ENCODE results near the gene DNAJC16. TPM values are rescaled to one million over a fixed set of nuclear protein-coding genes. Genes with fewer than 3 reads are reported as not detected.

Gene DNAJC16
- total and polyA plus RNA-seq, 4 donors: 3.3 to 14.2 (median 11.1) TPM

GRCh38 chr1:15476927-15477326 lies 49.7 kb upstream of the DNAJC16 start:
- H3K4me3 ChIP-seq (ENCODE audit: low read depth in 1 of 3, low read length in 3 of 3): no peak overlapping the region
- H3K27ac ChIP-seq (ENCODE audit: low read depth in 1 of 2, low read length in 2 of 2): no peak overlapping the region
- DNase-seq (ENCODE audit: low spot score): no peak
- no peaks in the 10 kb centered on the region for H3K4me1 ChIP-seq (ENCODE audit: control insufficient read depth in 4 of 4, insufficient read depth in 4 of 4, low read length in 3 of 4)
- H3K27me3 ChIP-seq (ENCODE audit: control insufficient read depth in 4 of 4, insufficient read depth in 4 of 4, low read length in 3 of 4): no peaks in the 10 kb centered on the region
- no peak overlapping the region for H3K9ac ChIP-seq (ENCODE audit: low read depth in 1 of 2, low read length in 2 of 2)
- H3K9me3 ChIP-seq (ENCODE audit: control insufficient read depth in 4 of 4, low read length in 3 of 4): no peaks in the 10 kb centered on the region
- H3K36me3 ChIP-seq (ENCODE audit: control insufficient read depth in 4 of 4, insufficient read depth in 3 of 4, low read depth in 1 of 4, low read length in 3 of 4): no peaks in the 10 kb centered on the region
- TF ChIP-seq YY1 (IDR thresholded peaks at IDR 0.05) (no peak), NR2F2 (IDR thresholded peaks at IDR 0.05) (no peak), ZBTB33 (IDR thresholded peaks at IDR 0.05) (no peak), ATF3 (IDR thresholded peaks at IDR 0.05) (no peak), FOXA1 (IDR thresholded peaks at IDR 0.05) (no peak), GABPA (IDR thresholded peaks at IDR 0.05 in 1 of 2, conservative IDR thresholded peaks at IDR 0.05 in 1 of 2) (no peak), RAD21 (IDR thresholded peaks at IDR 0.05) (no peak), EGR1 (IDR thresholded peaks at IDR 0.05; ENCODE audit: low read depth in 2 of 2) (no peak), HNF4G (IDR thresholded peaks at IDR 0.05) (no peak), RXRA (IDR thresholded peaks at IDR 0.05) (no peak), SP1 (IDR thresholded peaks at IDR 0.05) (no peak)
- TF ChIP-seq, protein P1, sequence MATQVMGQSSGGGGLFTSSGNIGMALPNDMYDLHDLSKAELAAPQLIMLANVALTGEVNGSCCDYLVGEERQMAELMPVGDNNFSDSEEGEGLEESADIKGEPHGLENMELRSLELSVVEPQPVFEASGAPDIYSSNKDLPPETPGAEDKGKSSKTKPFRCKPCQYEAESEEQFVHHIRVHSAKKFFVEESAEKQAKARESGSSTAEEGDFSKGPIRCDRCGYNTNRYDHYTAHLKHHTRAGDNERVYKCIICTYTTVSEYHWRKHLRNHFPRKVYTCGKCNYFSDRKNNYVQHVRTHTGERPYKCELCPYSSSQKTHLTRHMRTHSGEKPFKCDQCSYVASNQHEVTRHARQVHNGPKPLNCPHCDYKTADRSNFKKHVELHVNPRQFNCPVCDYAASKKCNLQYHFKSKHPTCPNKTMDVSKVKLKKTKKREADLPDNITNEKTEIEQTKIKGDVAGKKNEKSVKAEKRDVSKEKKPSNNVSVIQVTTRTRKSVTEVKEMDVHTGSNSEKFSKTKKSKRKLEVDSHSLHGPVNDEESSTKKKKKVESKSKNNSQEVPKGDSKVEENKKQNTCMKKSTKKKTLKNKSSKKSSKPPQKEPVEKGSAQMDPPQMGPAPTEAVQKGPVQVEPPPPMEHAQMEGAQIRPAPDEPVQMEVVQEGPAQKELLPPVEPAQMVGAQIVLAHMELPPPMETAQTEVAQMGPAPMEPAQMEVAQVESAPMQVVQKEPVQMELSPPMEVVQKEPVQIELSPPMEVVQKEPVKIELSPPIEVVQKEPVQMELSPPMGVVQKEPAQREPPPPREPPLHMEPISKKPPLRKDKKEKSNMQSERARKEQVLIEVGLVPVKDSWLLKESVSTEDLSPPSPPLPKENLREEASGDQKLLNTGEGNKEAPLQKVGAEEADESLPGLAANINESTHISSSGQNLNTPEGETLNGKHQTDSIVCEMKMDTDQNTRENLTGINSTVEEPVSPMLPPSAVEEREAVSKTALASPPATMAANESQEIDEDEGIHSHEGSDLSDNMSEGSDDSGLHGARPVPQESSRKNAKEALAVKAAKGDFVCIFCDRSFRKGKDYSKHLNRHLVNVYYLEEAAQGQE (IDR thresholded peaks at IDR 0.05): no peak
- TF ChIP-seq, protein P2, sequence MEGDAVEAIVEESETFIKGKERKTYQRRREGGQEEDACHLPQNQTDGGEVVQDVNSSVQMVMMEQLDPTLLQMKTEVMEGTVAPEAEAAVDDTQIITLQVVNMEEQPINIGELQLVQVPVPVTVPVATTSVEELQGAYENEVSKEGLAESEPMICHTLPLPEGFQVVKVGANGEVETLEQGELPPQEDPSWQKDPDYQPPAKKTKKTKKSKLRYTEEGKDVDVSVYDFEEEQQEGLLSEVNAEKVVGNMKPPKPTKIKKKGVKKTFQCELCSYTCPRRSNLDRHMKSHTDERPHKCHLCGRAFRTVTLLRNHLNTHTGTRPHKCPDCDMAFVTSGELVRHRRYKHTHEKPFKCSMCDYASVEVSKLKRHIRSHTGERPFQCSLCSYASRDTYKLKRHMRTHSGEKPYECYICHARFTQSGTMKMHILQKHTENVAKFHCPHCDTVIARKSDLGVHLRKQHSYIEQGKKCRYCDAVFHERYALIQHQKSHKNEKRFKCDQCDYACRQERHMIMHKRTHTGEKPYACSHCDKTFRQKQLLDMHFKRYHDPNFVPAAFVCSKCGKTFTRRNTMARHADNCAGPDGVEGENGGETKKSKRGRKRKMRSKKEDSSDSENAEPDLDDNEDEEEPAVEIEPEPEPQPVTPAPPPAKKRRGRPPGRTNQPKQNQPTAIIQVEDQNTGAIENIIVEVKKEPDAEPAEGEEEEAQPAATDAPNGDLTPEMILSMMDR (IDR thresholded peaks at IDR 0.05; ENCODE audit: low read depth, low read length, missing input control): no peak
- WGBS: 94% methylated on average over 3 of the region's 3 CpGs

DNA sequence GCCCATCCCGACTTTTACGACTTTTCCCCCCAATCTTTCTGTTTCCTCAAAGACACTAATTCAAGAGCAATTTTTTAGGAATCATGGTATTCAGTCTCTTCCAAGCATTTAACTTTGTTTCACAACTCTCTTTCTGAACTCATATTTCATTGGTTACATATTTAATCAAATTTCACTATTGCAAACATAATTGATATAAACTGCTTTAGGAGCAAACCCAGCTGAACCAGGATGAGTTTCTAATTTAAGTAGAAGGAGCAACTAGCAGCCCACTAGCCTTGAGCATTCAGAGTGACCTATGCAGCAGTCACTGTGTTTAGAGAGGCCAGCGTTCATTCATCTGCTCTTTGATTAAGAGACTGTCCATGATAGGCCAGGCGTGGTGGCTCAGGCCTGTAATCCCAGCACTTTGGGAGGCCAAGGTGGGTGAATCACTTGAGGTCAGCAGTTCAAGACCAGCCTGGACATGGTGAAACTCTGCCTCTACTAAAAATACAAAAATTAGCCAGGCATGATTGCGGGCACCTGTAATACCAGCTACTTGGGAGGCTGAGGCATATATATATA lies 48.9 kb upstream of the DNAJC16 start:
- DNase-seq (ENCODE audit: low spot score): no peak
- Histone ChIP-seq H3K4me1 (ENCODE audit: control insufficient read depth in 4 of 4, insufficient read depth in 4 of 4, low read length in 3 of 4) (no peaks in the 10 kb centered on the region), H3K4me3 (ENCODE audit: low read depth in 1 of 3, low read length in 3 of 3) (no peak overlapping the region), H3K27ac (ENCODE audit: low read depth in 1 of 2, low read length in 2 of 2) (no peak overlapping the region), H3K27me3 (ENCODE audit: control insufficient read depth in 4 of 4, insufficient read depth in 4 of 4, low read length in 3 of 4) (no peaks in the 10 kb centered on the region), H3K9ac (ENCODE audit: low read depth in 1 of 2, low read length in 2 of 2) (no peak overlapping the region), H3K9me3 (ENCODE audit: control insufficient read depth in 4 of 4, low read length in 3 of 4) (no peaks in the 10 kb centered on the region), H3K36me3 (ENCODE audit: control insufficient read depth in 4 of 4, insufficient read depth in 3 of 4, low read depth in 1 of 4, low read length in 3 of 4) (no peaks in the 10 kb centered on the region)
- no peak for TF ChIP-seq GABPA (IDR thresholded peaks at IDR 0.05 in 1 of 2, conservative IDR thresholded peaks at IDR 0.05 in 1 of 2)
- no peak for TF ChIP-seq ZBTB33 (IDR thresholded peaks at IDR 0.05)
- TF ChIP-seq FOXA1 (IDR thresholded peaks at IDR 0.05): no peak
- TF ChIP-seq, protein P1 (IDR thresholded peaks at IDR 0.05): no peak
- no peak for TF ChIP-seq RXRA (IDR thresholded peaks at IDR 0.05)
- WGBS: 94% methylated on average over 5 of the region's 5 CpGs
